Stimulated activated memory B cell treated with anti-CD40 and anti-IgM and Interleukin-4, amounts not matched to agents 10 μg/mL and 1 μg/mL and 100 μg/mL, for 72 hours (primary cell): ENCODE data around the gene ZNF385D.

Experiments used
- ATAC-seq: fragments of 150-1000 bp; cut with Tn5 transposase; 2 replicates; pipeline ENCODE4 v1.10.0; 2021
- H3K27ac Mint-ChIP-seq: one replicate; pipeline ENCODE4 v1.8.0; 2022; ENCODE audit warnings: mild to moderate bottlenecking, mixed read lengths
- H3K27me3 Mint-ChIP-seq: one replicate; pipeline ENCODE4 v1.8.0; 2022; ENCODE audit warnings: mixed read lengths
- H3K36me3 Mint-ChIP-seq: one replicate; pipeline ENCODE4 v1.8.0; 2022; ENCODE audit warnings: mixed read lengths
- H3K4me1 Mint-ChIP-seq: one replicate; pipeline ENCODE4 v1.8.0; 2022; ENCODE audit warnings: mixed read lengths
- H3K4me3 Mint-ChIP-seq: one replicate; pipeline ENCODE4 v1.8.0; 2022; ENCODE audit warnings: mild to moderate bottlenecking, moderate library complexity, mixed read lengths
- H3K9me3 Mint-ChIP-seq: one replicate; pipeline ENCODE4 v1.8.0; 2022; ENCODE audit warnings: mixed read lengths

Gene ZNF385D

GRCh38 chr3:21777821-21778220 lies 26.8 kb upstream of the ZNF385D start:
- peaks cover 9% of the 10 kb centered on the region for H3K9me3 Mint-ChIP-seq
- no peak overlapping the region for H3K27ac Mint-ChIP-seq
- no peak overlapping the region for H3K4me3 Mint-ChIP-seq
- no peak for ATAC-seq
- no peaks in the 10 kb centered on the region for H3K36me3 Mint-ChIP-seq
- no peaks in the 10 kb centered on the region for H3K27me3 Mint-ChIP-seq
- H3K4me1 Mint-ChIP-seq: no peaks in the 10 kb centered on the region

GRCh38 chr3:21766002-21766401 lies 15.0 kb upstream of the ZNF385D start:
- ATAC-seq: no peak
- no peak overlapping the region for H3K4me3 Mint-ChIP-seq

GRCh38 chr3:21755896-21756295 lies 4.9 kb upstream of the ZNF385D start:
- no peaks in the 10 kb centered on the region for H3K27me3 Mint-ChIP-seq
- H3K9me3 Mint-ChIP-seq: peaks cover 7% of the 10 kb centered on the region
- no peaks in the 10 kb centered on the region for H3K4me1 Mint-ChIP-seq
- no peak overlapping the region for H3K4me3 Mint-ChIP-seq
- no peak for ATAC-seq
- H3K27ac Mint-ChIP-seq: no peak overlapping the region
- no peaks in the 10 kb centered on the region for H3K36me3 Mint-ChIP-seq

More at GRCh38 chr3:21766002-21766401, 15.0 kb upstream of the ZNF385D start:
- Mint-ChIP-seq H3K27me3 (no peaks in the 10 kb centered on the region), H3K36me3 (no peaks in the 10 kb centered on the region), H3K27ac (no peak overlapping the region), H3K9me3 (peaks cover 8% of the 10 kb centered on the region), H3K4me1 (no peaks in the 10 kb centered on the region)

- peaks cover 7% of the 10 kb centered on the region for H3K9me3 Mint-ChIP-seq
- H3K4me1 Mint-ChIP-seq: no peaks in the 10 kb centered on the region
- no peak for ATAC-seq
- no peak overlapping the region for H3K27ac Mint-ChIP-seq
- no peaks in the 10 kb centered on the region for H3K27me3 Mint-ChIP-seq
- no peak overlapping the region for H3K4me3 Mint-ChIP-seq
- H3K36me3 Mint-ChIP-seq: no peaks in the 10 kb centered on the region
Measured at GRCh38 chr3:21754839-21755238, 3.8 kb upstream of the ZNF385D start.

GRCh38 chr3:21752749-21753347 lies 1.8 kb upstream of the ZNF385D start:
- Mint-ChIP-seq H3K9me3 (peaks cover 7% of the 10 kb centered on the region), H3K4me3 (no peak overlapping the region), H3K4me1 (no peaks in the 10 kb centered on the region), H3K36me3 (no peaks in the 10 kb centered on the region), H3K27me3 (no peaks in the 10 kb centered on the region), H3K27ac (no peak overlapping the region)
- no peak for ATAC-seq

- Mint-ChIP-seq H3K36me3 (no peaks in the 10 kb centered on the region), H3K4me1 (no peaks in the 10 kb centered on the region), H3K27ac (no peak overlapping the region), H3K9me3 (peaks cover 7% of the 10 kb centered on the region), H3K4me3 (no peak overlapping the region), H3K27me3 (no peaks in the 10 kb centered on the region)
- no peak for ATAC-seq
Measured at GRCh38 chr3:21751886-21752285, 876 bp upstream of the ZNF385D start.

- Mint-ChIP-seq H3K27me3 (no peaks in the 10 kb centered on the region), H3K36me3 (no peaks in the 10 kb centered on the region), H3K9me3 (no peaks in the 10 kb centered on the region), H3K27ac (no peak overlapping the region), H3K4me3 (no peak overlapping the region), H3K4me1 (no peaks in the 10 kb centered on the region)
- ATAC-seq: no peak
Measured at GRCh38 chr3:21750080-21750696, 822 bp downstream of the ZNF385D start.

GRCh38 chr3:21747966-21748555 lies 2.9 kb downstream of the ZNF385D start:
- H3K4me3 Mint-ChIP-seq: no peak overlapping the region
- no peaks in the 10 kb centered on the region for H3K27me3 Mint-ChIP-seq
- no peak overlapping the region for H3K27ac Mint-ChIP-seq
- ATAC-seq: no peak
- no peaks in the 10 kb centered on the region for H3K4me1 Mint-ChIP-seq
- no peaks in the 10 kb centered on the region for H3K9me3 Mint-ChIP-seq
- no peaks in the 10 kb centered on the region for H3K36me3 Mint-ChIP-seq

GRCh38 chr3:21747376-21747775 lies 3.6 kb downstream of the ZNF385D start:
- H3K36me3 Mint-ChIP-seq: no peaks in the 10 kb centered on the region
- peak; percentile 31 for ATAC-seq
- H3K4me1 Mint-ChIP-seq: no peaks in the 10 kb centered on the region
- H3K27ac Mint-ChIP-seq: no peak overlapping the region
- peaks cover 2% of the 10 kb centered on the region for H3K9me3 Mint-ChIP-seq
- no peaks in the 10 kb centered on the region for H3K27me3 Mint-ChIP-seq
- no peak overlapping the region for H3K4me3 Mint-ChIP-seq

- H3K27me3 Mint-ChIP-seq: no peaks in the 10 kb centered on the region
- H3K4me3 Mint-ChIP-seq: no peak overlapping the region
- H3K36me3 Mint-ChIP-seq: no peaks in the 10 kb centered on the region
- peaks cover 2% of the 10 kb centered on the region for H3K9me3 Mint-ChIP-seq
- ATAC-seq: no peak
- H3K27ac Mint-ChIP-seq: no peak overlapping the region
- H3K4me1 Mint-ChIP-seq: no peaks in the 10 kb centered on the region
Measured at GRCh38 chr3:21745966-21746365, 5.0 kb downstream of the ZNF385D start.

GRCh38 chr3:21744793-21745192 lies 6.2 kb downstream of the ZNF385D start:
- Mint-ChIP-seq H3K27me3 (no peaks in the 10 kb centered on the region), H3K4me3 (no peak overlapping the region), H3K9me3 (peaks cover 2% of the 10 kb centered on the region), H3K36me3 (no peaks in the 10 kb centered on the region), H3K27ac (no peak overlapping the region), H3K4me1 (no peaks in the 10 kb centered on the region)
- no peak for ATAC-seq

- peaks cover 5% of the 10 kb centered on the region for H3K9me3 Mint-ChIP-seq
- no peak overlapping the region for H3K27ac Mint-ChIP-seq
- H3K4me3 Mint-ChIP-seq: no peak overlapping the region
- no peaks in the 10 kb centered on the region for H3K36me3 Mint-ChIP-seq
- no peaks in the 10 kb centered on the region for H3K27me3 Mint-ChIP-seq
- H3K4me1 Mint-ChIP-seq: no peaks in the 10 kb centered on the region
- no peak for ATAC-seq
Measured at GRCh38 chr3:21738935-21739702, 11.9 kb downstream of the ZNF385D start.

- no peak overlapping the region for H3K4me3 Mint-ChIP-seq
- no peaks in the 10 kb centered on the region for H3K27me3 Mint-ChIP-seq
- no peak overlapping the region for H3K27ac Mint-ChIP-seq
- H3K9me3 Mint-ChIP-seq: peaks cover 5% of the 10 kb centered on the region
- H3K36me3 Mint-ChIP-seq: no peaks in the 10 kb centered on the region
- no peak for ATAC-seq
- no peaks in the 10 kb centered on the region for H3K4me1 Mint-ChIP-seq
Measured at GRCh38 chr3:21738283-21738682, 12.7 kb downstream of the ZNF385D start.

GRCh38 chr3:21734746-21735145 lies 16.3 kb downstream of the ZNF385D start:
- Mint-ChIP-seq H3K4me3 (no peak overlapping the region), H3K27me3 (no peaks in the 10 kb centered on the region), H3K27ac (no peak overlapping the region), H3K9me3 (peaks cover 3% of the 10 kb centered on the region), H3K36me3 (no peaks in the 10 kb centered on the region), H3K4me1 (no peaks in the 10 kb centered on the region)
- ATAC-seq: no peak

- Mint-ChIP-seq H3K36me3 (no peaks in the 10 kb centered on the region), H3K27ac (no peak overlapping the region), H3K9me3 (peaks cover 11% of the 10 kb centered on the region), H3K27me3 (no peaks in the 10 kb centered on the region), H3K4me1 (no peaks in the 10 kb centered on the region), H3K4me3 (no peak overlapping the region)
- no peak for ATAC-seq
Measured at GRCh38 chr3:21729888-21730459, 21.0 kb downstream of the ZNF385D start.
